NCI-H345 treated with DMSO at 0.1 percent for 48 hours (cell line): Measurements from ENCODE around the gene ST8SIA2.

Experiments used
- DNase-seq: peaks from one replicate; lab custom pipeline; 2025; ENCODE audit not compliant: unreplicated experiment; lab: John Stamatoyannopoulos, UW

Gene ST8SIA2, protein sequence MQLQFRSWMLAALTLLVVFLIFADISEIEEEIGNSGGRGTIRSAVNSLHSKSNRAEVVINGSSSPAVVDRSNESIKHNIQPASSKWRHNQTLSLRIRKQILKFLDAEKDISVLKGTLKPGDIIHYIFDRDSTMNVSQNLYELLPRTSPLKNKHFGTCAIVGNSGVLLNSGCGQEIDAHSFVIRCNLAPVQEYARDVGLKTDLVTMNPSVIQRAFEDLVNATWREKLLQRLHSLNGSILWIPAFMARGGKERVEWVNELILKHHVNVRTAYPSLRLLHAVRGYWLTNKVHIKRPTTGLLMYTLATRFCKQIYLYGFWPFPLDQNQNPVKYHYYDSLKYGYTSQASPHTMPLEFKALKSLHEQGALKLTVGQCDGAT

GRCh38 chr15:92393071-92393979, at the start of gene ST8SIA2:
TSS of gene ST8SIA2 (plus strand) at chr15:92393881. CDS start at chr15:92394065, 184 bp downstream.
- no peak for DNase-seq

DNA sequence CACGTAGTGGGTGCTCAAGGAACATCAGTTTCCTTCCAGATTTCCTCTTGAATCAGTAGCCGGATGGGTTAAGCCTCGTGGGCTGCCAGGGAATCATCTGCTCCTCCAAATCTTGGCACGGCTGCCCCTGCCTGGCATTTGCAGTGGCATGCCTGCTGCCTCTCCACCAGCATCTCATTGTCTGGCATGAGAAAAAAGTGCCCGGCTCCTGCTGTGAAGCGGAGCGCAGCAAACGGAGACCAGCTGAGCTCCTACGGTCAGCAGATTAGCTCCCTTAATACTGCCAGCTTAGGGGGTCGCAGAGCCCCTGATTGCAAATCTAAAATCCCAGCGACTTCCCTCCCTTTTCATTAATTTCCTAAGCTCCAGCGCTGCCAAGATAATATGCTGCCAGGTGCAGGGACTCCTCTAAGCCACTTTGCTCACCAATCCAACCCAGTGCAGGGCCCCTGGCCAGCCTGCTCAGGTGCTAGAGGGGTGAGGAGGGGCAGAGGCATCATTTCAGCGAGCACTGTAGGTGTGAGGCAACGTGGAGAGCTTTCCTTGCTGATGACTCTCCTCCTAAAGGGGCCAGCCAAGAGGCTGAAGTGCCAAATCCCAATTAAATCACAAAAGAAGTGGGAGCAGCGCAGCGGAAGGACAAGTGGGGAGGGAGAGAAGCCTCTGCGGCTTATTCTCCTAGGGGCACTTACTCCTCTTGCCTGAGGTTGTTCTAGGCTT, 49.6 kb upstream of the ST8SIA2 start:
- DNase-seq = peak; percentile 75

- DNase-seq = no peak
These were observed 47.6 kb upstream of the ST8SIA2 start for GRCh38 chr15:92346063-92346462.

- DNase-seq = no peak
These were observed 38.4 kb upstream of the ST8SIA2 start for GRCh38 chr15:92355307-92355706.

DNA sequence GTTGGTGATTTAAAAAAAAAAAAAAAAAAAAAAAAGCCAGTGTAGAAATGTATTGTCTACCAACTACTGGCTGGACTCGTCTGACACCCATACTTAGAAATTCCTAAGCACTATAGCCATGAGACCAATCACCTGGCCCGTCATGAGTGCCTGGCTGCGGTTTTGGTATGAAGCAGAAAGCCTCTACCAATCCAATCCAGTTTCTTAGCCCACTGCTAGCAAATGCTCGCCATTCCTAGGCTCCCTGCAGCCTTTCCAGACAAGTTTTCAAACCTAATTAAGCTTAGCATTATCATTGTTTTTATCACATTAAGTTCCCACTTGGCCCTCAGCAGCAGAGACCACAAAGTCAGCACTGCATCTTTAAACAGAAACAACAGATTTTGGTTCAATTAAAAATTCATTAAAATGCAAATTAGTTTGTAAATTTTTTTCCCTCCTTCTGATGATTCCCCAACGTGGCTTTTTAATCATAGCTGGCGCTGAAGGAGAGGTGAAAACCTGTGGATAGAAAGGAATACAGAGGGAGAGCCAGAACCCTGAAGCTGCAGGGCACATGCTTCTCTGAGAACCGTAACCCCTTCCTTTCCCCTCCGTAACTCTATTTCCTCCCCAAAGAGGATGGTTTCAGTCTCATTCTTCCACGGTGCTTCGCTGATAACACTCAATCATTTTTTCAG, 32.2 kb upstream of the ST8SIA2 start:
- no peak for DNase-seq

- DNase-seq = no peak
These were observed 31.7 kb upstream of the ST8SIA2 start for GRCh38 chr15:92362001-92362350.

- DNase-seq = no peak
These were observed 28.6 kb upstream of the ST8SIA2 start for GRCh38 chr15:92365084-92365483.

DNA sequence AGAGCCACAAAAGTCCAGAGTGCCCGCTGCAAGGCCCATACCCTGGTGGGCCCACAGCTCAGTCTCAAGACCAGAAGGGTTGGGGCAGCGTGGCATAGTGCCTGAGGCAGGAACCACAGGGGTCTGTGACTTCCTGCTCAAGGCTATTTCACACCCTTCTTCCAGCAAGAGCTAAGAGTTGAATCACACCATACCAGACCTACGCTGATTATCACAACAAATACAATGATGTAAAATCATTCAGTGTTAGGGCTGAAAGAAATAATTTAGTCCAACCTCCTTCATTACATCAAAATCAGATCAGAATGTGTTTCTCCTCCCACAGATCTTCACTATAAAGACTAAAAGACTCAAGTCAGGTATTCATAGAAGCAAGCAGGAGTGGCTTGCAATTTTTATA, 27.8 kb upstream of the ST8SIA2 start:
- DNase-seq = no peak

GRCh38 chr15:92366381-92366780, 27.3 kb upstream of the ST8SIA2 start:
- no peak for DNase-seq

DNA sequence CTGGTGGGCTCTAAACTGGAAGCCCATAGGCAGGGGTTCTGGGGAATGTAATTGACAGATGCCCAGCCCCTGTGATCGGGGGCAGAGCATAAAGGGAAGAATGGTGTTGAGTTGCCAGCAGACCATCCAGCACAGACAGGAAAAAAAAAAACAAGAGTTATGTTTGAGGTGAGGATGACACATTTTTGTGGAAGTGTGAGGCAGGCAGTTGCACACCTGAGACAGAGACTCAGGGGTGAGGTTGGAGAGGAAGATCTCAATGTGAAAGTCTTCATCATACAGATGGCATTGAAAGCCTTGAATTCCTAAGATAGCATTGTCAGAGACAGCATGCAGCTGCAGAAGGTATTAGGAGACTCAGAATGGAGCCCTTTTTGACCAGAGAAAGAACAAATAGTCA, 18.6 kb upstream of the ST8SIA2 start:
- no peak for DNase-seq

DNA sequence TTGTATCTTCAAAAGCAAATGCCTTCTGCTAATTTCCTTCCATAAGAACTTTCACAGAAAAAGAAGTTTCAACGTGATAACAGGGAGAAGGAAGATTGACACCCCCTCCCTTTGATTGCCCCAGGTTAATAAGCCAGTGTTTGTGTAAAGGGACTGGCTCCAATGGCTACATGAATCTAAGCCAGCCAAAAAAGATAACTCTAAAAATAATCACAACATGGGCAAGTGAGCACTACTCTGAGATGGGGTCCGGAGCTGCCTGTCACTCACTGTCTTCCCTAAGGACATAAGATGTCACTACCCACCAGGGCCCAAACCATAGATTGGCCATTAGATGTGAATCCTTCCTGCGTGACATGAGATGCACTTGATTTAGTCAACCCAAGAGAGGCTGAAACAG, 17.6 kb upstream of the ST8SIA2 start:
- DNase-seq = no peak

GRCh38 chr15:92377083-92377789, 16.4 kb upstream of the ST8SIA2 start:
- no peak for DNase-seq

DNA sequence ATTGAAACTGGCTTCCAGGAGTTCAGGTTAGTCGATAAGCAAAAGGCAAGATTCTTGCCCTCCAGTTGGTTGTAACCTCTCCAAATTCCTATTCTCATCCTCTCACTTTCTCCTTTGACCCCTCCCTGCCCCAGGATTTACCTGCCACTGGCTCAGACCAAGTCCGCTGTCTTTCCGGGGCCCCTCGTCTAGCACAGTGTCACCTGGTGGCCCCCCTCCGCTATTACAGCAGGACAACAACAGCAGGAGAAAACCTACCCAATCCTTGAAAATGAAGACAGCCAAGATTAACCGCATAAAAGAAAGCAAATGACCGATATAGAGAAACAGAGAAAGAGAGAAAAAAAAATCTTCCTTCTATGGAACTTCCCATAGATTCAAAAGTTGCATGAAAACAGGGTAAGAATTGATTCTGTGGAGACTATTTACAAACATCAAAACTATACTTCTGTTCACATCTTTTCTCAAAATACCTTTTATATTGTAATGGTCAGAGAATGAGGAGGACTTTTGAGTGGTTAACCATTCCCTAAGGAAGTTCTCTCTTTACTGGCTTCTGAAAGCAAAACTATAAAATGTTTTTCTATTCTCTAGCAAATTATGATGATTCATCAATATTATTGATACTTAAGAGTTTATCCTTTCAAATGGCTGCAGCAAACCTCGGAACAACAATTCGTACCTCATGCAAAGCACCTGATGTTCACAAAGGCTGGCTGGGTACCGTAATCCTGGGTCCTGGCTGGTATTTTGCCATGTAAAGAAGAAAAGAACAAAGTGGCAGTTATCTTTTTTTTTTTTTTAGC, 10.0 kb upstream of the ST8SIA2 start:
- no peak for DNase-seq

GRCh38 chr15:92384381-92384780, 9.3 kb upstream of the ST8SIA2 start:
- DNase-seq = no peak

- no peak for DNase-seq
These were observed 8.6 kb upstream of the ST8SIA2 start for GRCh38 chr15:92385096-92385495.

DNA sequence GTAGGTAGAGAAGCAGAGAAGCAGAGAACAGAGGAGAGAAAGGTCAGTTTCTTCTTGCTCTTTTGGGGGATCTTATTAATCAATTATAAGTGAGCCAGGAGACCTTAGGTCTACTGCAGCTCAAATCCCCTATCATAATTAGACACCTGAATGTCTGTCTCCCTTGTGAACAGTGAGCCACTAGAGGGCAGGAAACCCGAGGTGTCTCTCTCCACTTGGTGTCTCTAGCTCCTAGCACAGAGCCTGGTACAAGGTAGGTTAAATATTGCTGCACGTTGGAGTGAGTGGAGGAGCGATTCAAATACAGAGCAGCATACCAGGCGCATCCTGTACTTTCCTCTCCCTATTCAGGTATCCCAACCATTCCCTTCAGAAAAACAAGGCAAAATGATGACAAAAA, 2.0 kb upstream of the ST8SIA2 start:
- DNase-seq = no peak

DNA sequence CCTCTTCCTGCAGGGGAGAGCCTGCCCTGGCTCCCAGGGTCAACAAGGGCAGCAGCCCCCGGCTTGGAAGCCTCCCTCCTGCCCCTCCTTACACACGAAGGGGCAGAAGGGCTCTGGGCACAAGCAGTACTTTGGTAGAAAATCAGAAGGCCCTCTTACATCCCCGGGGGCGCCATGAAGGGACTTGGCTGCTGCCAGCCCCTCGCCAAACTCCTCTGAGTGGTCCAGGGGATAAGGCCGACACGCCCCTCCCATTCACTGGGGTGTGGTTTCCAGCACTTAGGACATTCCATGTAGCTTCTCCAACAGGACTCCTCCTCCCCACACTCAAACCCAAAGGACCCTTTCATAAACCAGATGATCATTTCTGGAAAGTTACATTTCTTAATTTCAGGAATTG, 1.2 kb upstream of the ST8SIA2 start:
- DNase-seq = no peak

- no peak for DNase-seq
These were observed 263 bp downstream of the ST8SIA2 start for GRCh38 chr15:92393980-92394308.

DNA sequence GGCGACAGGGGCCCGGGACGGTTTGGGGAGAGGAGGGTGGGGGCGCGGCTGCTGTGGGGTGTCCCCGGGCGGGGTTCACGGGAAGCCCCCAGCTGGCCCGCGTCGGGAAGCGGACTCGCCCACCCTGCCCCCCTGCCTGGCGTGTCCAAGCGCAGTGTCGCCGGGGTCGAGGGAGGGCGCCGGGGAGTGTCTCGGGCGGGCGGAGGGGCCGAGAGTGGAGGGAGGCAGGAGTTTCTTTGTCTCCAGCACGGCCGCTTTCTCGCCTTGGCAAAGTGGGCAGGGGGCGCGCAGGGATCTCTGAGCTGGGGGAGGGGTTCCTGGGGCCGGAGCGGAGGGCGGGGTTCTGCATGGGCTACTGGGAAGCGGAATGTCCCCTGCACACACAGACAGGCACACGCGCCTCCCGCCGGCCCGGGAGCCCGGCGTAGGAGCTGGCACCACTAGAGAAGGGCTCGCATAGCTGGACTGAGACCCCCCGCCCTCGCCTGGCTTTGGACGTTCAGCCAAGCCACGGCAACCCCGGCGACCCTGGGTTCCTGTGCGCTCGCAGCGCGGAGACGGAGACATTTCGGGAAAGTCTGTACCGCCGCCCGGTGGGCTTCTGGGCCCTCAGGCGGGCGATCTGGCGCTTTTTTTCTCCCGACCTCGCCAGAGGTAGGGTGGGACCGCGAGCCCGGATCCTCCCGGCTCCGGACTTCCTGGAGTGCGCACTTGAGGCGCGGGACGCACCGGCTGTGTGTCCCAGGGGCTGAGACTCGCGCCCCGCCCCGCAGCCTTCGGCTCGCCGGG, 822 bp downstream of the ST8SIA2 start:
- DNase-seq = no peak
